Measurements from ENCODE around the gene GOSR2. TPM values are rescaled to one million over a fixed set of nuclear protein-coding genes. Genes with fewer than 3 reads are reported as not detected.
"Not testable (repeated sequence)": the region's sequence is repeated elsewhere in the genome, so short reads cannot be mapped to it uniquely, and the experiment has no call there.

The GOSR2 gene
- polyA plus RNA-seq, 1 of the 3 experiments (the other 2 are of a cell fraction) = 74.2 TPM

DNA sequence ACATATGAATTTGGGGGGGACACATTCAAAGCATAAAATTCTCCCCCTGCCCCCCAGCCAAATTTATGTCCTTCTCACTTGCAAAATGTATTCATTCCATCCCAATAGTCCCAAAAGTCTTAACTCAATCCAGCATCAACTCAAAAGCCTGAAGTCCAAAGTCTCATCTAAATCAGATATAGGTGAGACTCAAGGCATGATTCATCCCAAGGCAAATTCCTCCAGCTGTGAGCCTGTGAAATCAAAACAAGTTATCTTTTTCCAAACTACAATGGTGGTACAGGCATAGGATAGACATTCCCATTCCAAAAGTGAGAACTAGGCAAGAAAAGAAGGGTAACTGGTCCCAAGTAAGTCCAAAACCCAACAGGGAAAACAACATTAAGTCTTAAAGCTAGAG is 5.9 kb upstream of the GOSR2 start (continued):
- TF ChIP-seq NFIC (IDR thresholded peaks at IDR 0.05; ENCODE audit: borderline replicate concordance) (no peak), SMC3 (IDR thresholded peaks at IDR 0.05; ENCODE audit: low read depth, low read length) (no peak)
- TF ChIP-seq, protein P1, sequence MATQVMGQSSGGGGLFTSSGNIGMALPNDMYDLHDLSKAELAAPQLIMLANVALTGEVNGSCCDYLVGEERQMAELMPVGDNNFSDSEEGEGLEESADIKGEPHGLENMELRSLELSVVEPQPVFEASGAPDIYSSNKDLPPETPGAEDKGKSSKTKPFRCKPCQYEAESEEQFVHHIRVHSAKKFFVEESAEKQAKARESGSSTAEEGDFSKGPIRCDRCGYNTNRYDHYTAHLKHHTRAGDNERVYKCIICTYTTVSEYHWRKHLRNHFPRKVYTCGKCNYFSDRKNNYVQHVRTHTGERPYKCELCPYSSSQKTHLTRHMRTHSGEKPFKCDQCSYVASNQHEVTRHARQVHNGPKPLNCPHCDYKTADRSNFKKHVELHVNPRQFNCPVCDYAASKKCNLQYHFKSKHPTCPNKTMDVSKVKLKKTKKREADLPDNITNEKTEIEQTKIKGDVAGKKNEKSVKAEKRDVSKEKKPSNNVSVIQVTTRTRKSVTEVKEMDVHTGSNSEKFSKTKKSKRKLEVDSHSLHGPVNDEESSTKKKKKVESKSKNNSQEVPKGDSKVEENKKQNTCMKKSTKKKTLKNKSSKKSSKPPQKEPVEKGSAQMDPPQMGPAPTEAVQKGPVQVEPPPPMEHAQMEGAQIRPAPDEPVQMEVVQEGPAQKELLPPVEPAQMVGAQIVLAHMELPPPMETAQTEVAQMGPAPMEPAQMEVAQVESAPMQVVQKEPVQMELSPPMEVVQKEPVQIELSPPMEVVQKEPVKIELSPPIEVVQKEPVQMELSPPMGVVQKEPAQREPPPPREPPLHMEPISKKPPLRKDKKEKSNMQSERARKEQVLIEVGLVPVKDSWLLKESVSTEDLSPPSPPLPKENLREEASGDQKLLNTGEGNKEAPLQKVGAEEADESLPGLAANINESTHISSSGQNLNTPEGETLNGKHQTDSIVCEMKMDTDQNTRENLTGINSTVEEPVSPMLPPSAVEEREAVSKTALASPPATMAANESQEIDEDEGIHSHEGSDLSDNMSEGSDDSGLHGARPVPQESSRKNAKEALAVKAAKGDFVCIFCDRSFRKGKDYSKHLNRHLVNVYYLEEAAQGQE (IDR thresholded peaks at IDR 0.05; ENCODE audit: low read depth, low read length) = no peak
- TF ChIP-seq, protein P2, sequence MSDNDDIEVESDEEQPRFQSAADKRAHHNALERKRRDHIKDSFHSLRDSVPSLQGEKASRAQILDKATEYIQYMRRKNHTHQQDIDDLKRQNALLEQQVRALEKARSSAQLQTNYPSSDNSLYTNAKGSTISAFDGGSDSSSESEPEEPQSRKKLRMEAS (IDR thresholded peaks at IDR 0.05; ENCODE audit: low read depth) = no peak
- TF ChIP-seq, protein P3, sequence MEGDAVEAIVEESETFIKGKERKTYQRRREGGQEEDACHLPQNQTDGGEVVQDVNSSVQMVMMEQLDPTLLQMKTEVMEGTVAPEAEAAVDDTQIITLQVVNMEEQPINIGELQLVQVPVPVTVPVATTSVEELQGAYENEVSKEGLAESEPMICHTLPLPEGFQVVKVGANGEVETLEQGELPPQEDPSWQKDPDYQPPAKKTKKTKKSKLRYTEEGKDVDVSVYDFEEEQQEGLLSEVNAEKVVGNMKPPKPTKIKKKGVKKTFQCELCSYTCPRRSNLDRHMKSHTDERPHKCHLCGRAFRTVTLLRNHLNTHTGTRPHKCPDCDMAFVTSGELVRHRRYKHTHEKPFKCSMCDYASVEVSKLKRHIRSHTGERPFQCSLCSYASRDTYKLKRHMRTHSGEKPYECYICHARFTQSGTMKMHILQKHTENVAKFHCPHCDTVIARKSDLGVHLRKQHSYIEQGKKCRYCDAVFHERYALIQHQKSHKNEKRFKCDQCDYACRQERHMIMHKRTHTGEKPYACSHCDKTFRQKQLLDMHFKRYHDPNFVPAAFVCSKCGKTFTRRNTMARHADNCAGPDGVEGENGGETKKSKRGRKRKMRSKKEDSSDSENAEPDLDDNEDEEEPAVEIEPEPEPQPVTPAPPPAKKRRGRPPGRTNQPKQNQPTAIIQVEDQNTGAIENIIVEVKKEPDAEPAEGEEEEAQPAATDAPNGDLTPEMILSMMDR (IDR thresholded peaks at IDR 0.05) = no peak
- TF ChIP-seq, protein P4, sequence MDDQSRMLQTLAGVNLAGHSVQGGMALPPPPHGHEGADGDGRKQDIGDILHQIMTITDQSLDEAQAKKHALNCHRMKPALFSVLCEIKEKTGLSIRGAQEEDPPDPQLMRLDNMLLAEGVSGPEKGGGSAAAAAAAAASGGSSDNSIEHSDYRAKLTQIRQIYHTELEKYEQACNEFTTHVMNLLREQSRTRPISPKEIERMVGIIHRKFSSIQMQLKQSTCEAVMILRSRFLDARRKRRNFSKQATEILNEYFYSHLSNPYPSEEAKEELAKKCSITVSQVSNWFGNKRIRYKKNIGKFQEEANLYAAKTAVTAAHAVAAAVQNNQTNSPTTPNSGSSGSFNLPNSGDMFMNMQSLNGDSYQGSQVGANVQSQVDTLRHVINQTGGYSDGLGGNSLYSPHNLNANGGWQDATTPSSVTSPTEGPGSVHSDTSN (IDR thresholded peaks at IDR 0.05) = no peak

DNA sequence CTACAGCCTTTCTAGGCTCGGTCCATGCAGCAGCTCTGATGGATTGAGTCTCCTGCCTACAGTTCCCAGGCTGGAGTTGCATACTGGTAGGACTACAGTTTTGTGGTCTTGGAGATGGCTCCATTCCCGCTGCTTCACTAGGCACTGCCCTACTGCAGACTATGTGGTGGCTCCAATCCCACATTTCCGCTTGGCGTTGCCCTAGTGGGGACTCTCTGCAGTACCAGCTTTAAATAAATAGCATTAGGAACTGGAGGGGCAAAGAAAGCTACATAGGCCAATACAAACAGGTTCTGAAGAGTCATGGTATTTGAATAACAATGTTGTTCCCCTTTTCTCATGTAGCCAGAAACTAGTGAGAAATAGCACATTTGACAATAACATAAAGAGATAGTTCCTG is 5.4 kb upstream of the GOSR2 start:
- Histone ChIP-seq H3K4me3 (ENCODE audit: low read depth in 2 of 2, low read length in 1 of 2) (no peak overlapping the region), H3K4me1 (ENCODE audit: control insufficient read depth in 1 of 2, insufficient read depth in 2 of 2, low read depth in 1 of 2, low read length in 1 of 2) (no peaks in the 10 kb centered on the region), H4K20me1 (ENCODE audit: insufficient read depth) (no peaks in the 10 kb centered on the region), H3K4me2 (no peak overlapping the region), H3K9me3 (no peaks in the 10 kb centered on the region), H3K9me2 (no peaks in the 10 kb centered on the region), H3K79me2 (ENCODE audit: insufficient read depth) (no peaks in the 10 kb centered on the region), H2AFZ (ENCODE audit: low read depth) (no peak overlapping the region), H3K9ac (no peak overlapping the region), H3K36me3 (replicated peaks in 1 of 2; ENCODE audit: control insufficient read depth in 1 of 2, insufficient read depth in 2 of 2, low read length in 1 of 2) (no peaks in the 10 kb centered on the region), H3F3A (replicated peaks; ENCODE audit: insufficient read depth) (peaks cover 4% of the 10 kb centered on the region), H3K27ac (ENCODE audit: low read depth in 2 of 2, low read length in 1 of 2) (no peak overlapping the region), H3K27me3 (ENCODE audit: insufficient read depth) (0 out of 2 replicates have a peak, but pooled peaks cover under 1% of the 10 kb centered on the region)
- ChIA-PET CTCF (interaction anchor here (1.1 to 1.7 kb wide), 4 partner anchors 10 to 41 kb away, joined by 3 to 4 read pairs (median 4); no protein-coding TSS in a partner anchor), POLR2A (no interaction called here)
- TF ChIP-seq CHD2 (IDR thresholded peaks at IDR 0.05; ENCODE audit: low read length, partially characterized antibody) = no peak
- no peak for TF ChIP-seq ELF1 (IDR thresholded peaks at IDR 0.05)
- TF ChIP-seq MXI1 (IDR thresholded peaks at IDR 0.05; ENCODE audit: low read depth, low read length) = no peak
- no peak for TF ChIP-seq NFIC (IDR thresholded peaks at IDR 0.05; ENCODE audit: borderline replicate concordance)
- TF ChIP-seq RCOR1 (IDR thresholded peaks at IDR 0.05; ENCODE audit: low read length) = no peak
- no peak for TF ChIP-seq GATA2 (CRISPR knock-in tag; IDR thresholded peaks at IDR 0.05)
- TF ChIP-seq, protein P3 (IDR thresholded peaks at IDR 0.05) = no peak
- WGBS (ENCODE audit: low lambda C conversion rate) = 62% methylated on average over 4 of the region's 4 CpGs
- no peak for DNase-seq

DNA sequence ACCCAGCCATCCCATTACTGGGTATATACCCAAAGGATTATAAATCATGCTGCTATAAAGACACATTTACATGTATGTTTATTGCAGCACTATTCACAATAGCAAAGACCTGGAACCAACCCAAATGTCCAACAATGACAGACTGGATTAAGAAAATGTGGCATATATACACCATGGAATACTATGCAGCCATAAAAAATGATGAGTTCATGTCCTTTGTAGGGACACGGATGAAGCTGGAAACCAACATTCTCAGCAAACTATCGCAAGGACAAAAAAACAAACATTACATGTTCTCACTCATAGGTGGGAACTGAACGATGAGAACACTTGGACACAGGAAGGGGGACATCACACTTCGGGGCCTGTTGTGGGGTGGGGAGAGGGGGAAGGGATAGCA is 998 bp upstream of the GOSR2 start:
- 68% methylated on average over 4 of the region's 4 CpGs for WGBS (ENCODE audit: low lambda C conversion rate)
- H3K79me2 ChIP-seq (ENCODE audit: insufficient read depth) = peaks cover 40% of the 10 kb centered on the region
- CTCF ChIA-PET = interaction anchor here (1.0 kb wide), 1 partner anchor 21 kb away, joined by 3 read pairs; no protein-coding TSS in a partner anchor
- peaks cover 15 to 22% of the 10 kb centered on the region in 2 experiments for H3K36me3 ChIP-seq (replicated peaks in 1 of 2; ENCODE audit: control insufficient read depth in 1 of 2, insufficient read depth in 2 of 2, low read length in 1 of 2)
- H3K4me3 ChIP-seq (ENCODE audit: low read depth in 2 of 2, low read length in 1 of 2) = peak overlapping the region in 1 of 2 experiments; percentile 82; a peak in 1 of 4 replicates
- DNase-seq; H3K27me3 ChIP-seq (ENCODE audit: insufficient read depth); H3K27ac ChIP-seq (ENCODE audit: low read depth in 2 of 2, low read length in 1 of 2); H3K9me2 ChIP-seq; H3K9me3 ChIP-seq; H3K9ac ChIP-seq; H3F3A ChIP-seq (replicated peaks; ENCODE audit: insufficient read depth); POLR2A ChIA-PET; H2AFZ ChIP-seq (ENCODE audit: low read depth); H3K4me2 ChIP-seq: not testable (repeated sequence)
- peaks cover 3 to 28% of the 10 kb centered on the region in 2 experiments; a peak in 2 of 4 replicates for H3K4me1 ChIP-seq (ENCODE audit: control insufficient read depth in 1 of 2, insufficient read depth in 2 of 2, low read depth in 1 of 2, low read length in 1 of 2)
- peaks cover 31% of the 10 kb centered on the region for H4K20me1 ChIP-seq (ENCODE audit: insufficient read depth)
